Psoas muscle (tissue), 8 donors: ENCODE data around the gene IHH. TPM values are rescaled to one million over a fixed set of nuclear protein-coding genes. Genes with fewer than 3 reads are reported as not detected.
A peak's percentile ranks its signal among the peaks of the same experiment; 100 is the strongest.

Experiments
- ATAC-seq, 4 donors: fragments of 200-7000 bp; cut with Tn5 transposase; one replicate each; pipeline ENCODE4 v1.9.1; 2020; ENCODE audit warnings: moderate library complexity in 3 of 4, mild to moderate bottlenecking in 2 of 4
- DNase-seq, 2 donors: peaks; one replicate each; pipeline ENCODE4 v3.0.0-alpha.2; 2020
- H3K27ac ChIP-seq: fragments of 200-600 bp; one replicate; pipeline ENCODE4 v1.8.0; 2022
- H3K27me3 ChIP-seq, 3 donors: fragments of 200-600 bp in 1 of 3; one replicate each; pipeline versions ENCODE4 v1.6.1 to v1.8.0; 2013 to 2022; ENCODE audit warnings: low read length in 2 of 3, mild to moderate bottlenecking in 2 of 3, moderate library complexity in 1 of 3; ENCODE audit not compliant: insufficient read depth in 3 of 3
- H3K36me3 ChIP-seq, 2 donors: fragments of 200-600 bp in 1 of 2; one replicate each; pipeline versions ENCODE4 v1.6.1 to v1.8.0; 2013 to 2022; ENCODE audit warnings: low read depth in 1 of 2, mild to moderate bottlenecking in 1 of 2, moderate library complexity in 1 of 2; ENCODE audit not compliant: insufficient read depth in 1 of 2
- H3K4me1 ChIP-seq: fragments of 200-600 bp; one replicate; pipeline ENCODE4 v1.8.0; 2022
- H3K4me3 ChIP-seq: fragments of 200-600 bp; one replicate; pipeline ENCODE4 v1.8.0; 2022; ENCODE audit warnings: mild to moderate bottlenecking
- H3K9me3 ChIP-seq: fragments of 200-600 bp; one replicate; pipeline ENCODE4 v1.8.0; 2022
- CTCF ChIP-seq: fragments of 200-600 bp; IDR thresholded peaks from one replicate; pipeline ENCODE4 v1.8.0; 2022; ENCODE audit warnings: antibody characterized with exemption
- WGBS, 3 donors: extraction: QIAGEN DNeasy Blood & Tissue Kit; methylation state at CpG; one replicate each; pipeline versions ENCODE4 v1.1.6 to v1.1.7; 2013; 5-methylcytosine and 5-hydroxymethylcytosine counted together
- intact Hi-C, 2 donors: fragments of 100-400 bp; cut with DNase I; formaldehyde crosslinking; loops; one replicate each; pipeline versions ENCODE4 v1.11.0 to v1.14.2; 2022
- polyA plus RNA-seq, 3 donors: library from polyadenylated mRNA; stranded (reverse); fragments of 200-250 nt; gene quantifications; one replicate each; pipeline ENCODE4 v1.2.3, GENCODE V29; 2013
- total RNA-seq, 4 donors: library from RNA; stranded (reverse); fragmentation: NEBNext Ultra II Directional in 2 of 4; extraction: Animal tissue kit (Norgen Biotek cat#: 25700) in 2 of 4; gene quantifications; one replicate each; pipeline versions ENCODE4 v1.2.1 to v1.2.4, GENCODE V29; 2021 to 2023
- donor health status: healthy with polysubstance abuse.
- donor health status: DM: no; HTN: no; CAD: no; lungs with moderate emphysema.
- donor health status: Bipolar disorder and iron deficiency.
- donor health status: healthy.
- donor health status: DM: yes; HTN: yes; CAD: no.
- donor health status: DM: no; HTN: no; CAD: no.
- donor health status: DM: no; HTN: no; CAD: no.
- donor health status: DM: yes; HTN: yes; CAD: no.

The IHH gene
- total and polyA plus RNA-seq, 7 donors = 0.03 to 0.12 TPM; not detected in 5

GRCh38 chr2:219045937-219046550, 14.7 kb downstream of the IHH start:
- Histone ChIP-seq H3K27ac (no peak overlapping the region), H3K4me3 (no peak overlapping the region), H3K4me1 (peaks cover 4% of the 10 kb centered on the region), H3K9me3 (no peaks in the 10 kb centered on the region), H3K27me3 (peaks cover 0 to 72% (median 9%) of the 10 kb centered on the region in 3 donors), H3K36me3 (no peaks in the 10 kb centered on the region)
- DNase-seq = no peak
- no peak for TF ChIP-seq CTCF
- intact Hi-C loops = no loop called here
- peak in 1 of 4 donors; percentile 37 for ATAC-seq
- 2% methylated on average over 6 of the region's 6 CpGs for WGBS, 3 donors

GRCh38 chr2:219042750-219043149, 18.0 kb downstream of the IHH start:
- H3K27me3 ChIP-seq = peaks cover 2 to 76% (median 9%) of the 10 kb centered on the region in 3 donors
- ATAC-seq = no peak
- no peak overlapping the region for H3K4me3 ChIP-seq
- intact Hi-C loops = no loop called here
- H3K36me3 ChIP-seq = no peaks in the 10 kb centered on the region
- no peak for DNase-seq
- TF ChIP-seq CTCF = no peak
- H3K4me1 ChIP-seq = peaks cover 5% of the 10 kb centered on the region
- 74 to 81% (median 80%) methylated on average over 2 of the region's 2 CpGs for WGBS, 3 donors
- no peak overlapping the region for H3K27ac ChIP-seq
- no peaks in the 10 kb centered on the region for H3K9me3 ChIP-seq

- Histone ChIP-seq H3K4me1 (peaks cover 5% of the 10 kb centered on the region), H3K27me3 (peaks cover 5 to 76% (median 9%) of the 10 kb centered on the region in 3 donors), H3K9me3 (no peaks in the 10 kb centered on the region), H3K27ac (no peak overlapping the region), H3K4me3 (no peak overlapping the region), H3K36me3 (no peaks in the 10 kb centered on the region)
- DNase-seq (no peak), ATAC-seq (no peak)
- WGBS, 3 donors = 60 to 66% (median 63%) methylated on average over 4 of the region's 4 CpGs
- intact Hi-C loops = no loop called here
- no peak for TF ChIP-seq CTCF
Measured at GRCh38 chr2:219042157-219042556, 18.6 kb downstream of the IHH start.

GRCh38 chr2:219041252-219041651, 19.5 kb downstream of the IHH start, which contains the start of gene CFAP65:
TSS of gene CFAP65 (minus strand) at chr2:219041516. CDS start at chr2:219039048, 2,468 bp downstream.
- intact Hi-C loops = no loop called here
- TF ChIP-seq CTCF = no peak
- Histone ChIP-seq H3K27me3 (peaks cover 5 to 74% (median 9%) of the 10 kb centered on the region in 3 donors), H3K9me3 (no peaks in the 10 kb centered on the region), H3K27ac (no peak within 1 kb of the TSS), H3K36me3 (no peaks in the 10 kb centered on the region), H3K4me3 (peak within 1 kb of the TSS; percentile 24), H3K4me1 (peaks cover 5% of the 10 kb centered on the region)
- peak in 1 of 4 donors; percentile 48 for ATAC-seq
- WGBS, 3 donors = 1 to 2% (median 2%) methylated on average over 21 of the region's 21 CpGs
- DNase-seq = no peak

- no peak for DNase-seq
- Histone ChIP-seq H3K4me1 (peaks cover 5% of the 10 kb centered on the region), H3K27ac (no peak overlapping the region), H3K9me3 (no peaks in the 10 kb centered on the region), H3K27me3 (peaks cover 5 to 65% (median 9%) of the 10 kb centered on the region in 3 donors), H3K36me3 (no peaks in the 10 kb centered on the region), H3K4me3 (no peak overlapping the region)
- no peak for ATAC-seq
- intact Hi-C loops = no loop called here
- 0 to 22% (median 0%) methylated on average over 1 of the region's 1 CpG for WGBS, 3 donors
- TF ChIP-seq CTCF = no peak
Measured at GRCh38 chr2:219038600-219038999, 22.1 kb downstream of the IHH start.
